Measurements from ENCODE around the gene AP5Z1. TPM values are rescaled to one million over a fixed set of nuclear protein-coding genes. Genes with fewer than 3 reads are reported as not detected.
"Not testable (repeated sequence)": the region's sequence is repeated elsewhere in the genome, so short reads cannot be mapped to it uniquely, and the experiment has no call there.

Gene AP5Z1
- total and polyA plus RNA-seq, 2 donors, result 19.2 to 104 TPM

DNA sequence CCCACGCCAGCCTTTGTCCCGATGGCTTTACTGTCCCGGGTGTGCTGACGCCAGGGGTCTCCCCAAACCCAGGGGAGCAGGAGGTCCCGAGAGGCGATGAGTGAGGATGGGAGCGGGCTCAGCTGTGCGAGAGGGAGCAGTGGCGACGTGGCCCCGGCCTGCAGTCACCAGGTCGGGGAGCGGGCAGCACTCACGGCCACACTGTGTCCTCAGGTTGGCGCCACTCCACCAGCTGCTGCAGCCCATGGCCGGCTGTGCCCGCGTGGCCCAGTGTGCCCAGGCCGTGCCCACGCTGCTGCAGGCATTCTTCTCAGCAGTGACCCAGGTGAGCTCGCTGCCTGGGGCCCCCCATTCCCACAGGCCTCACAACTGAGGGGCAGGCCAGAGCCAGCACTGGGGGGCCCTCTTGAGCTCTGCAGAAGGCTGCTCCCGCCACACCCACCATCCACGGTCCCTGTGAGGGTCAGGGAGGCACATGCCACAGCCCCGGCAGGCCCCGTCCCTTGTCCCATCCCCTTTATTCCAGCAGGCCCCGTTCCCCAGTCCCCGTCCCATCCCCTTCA lies 13.3 kb downstream of the AP5Z1 start:
- WGBS, result 98% methylated on average over 27 of the region's 27 CpGs
- Histone ChIP-seq H3K27me3 (ENCODE audit: control insufficient read depth in 2 of 2, insufficient read depth in 1 of 2, low read length in 1 of 2) (no peaks in the 10 kb centered on the region), H3K9me3 (ENCODE audit: control insufficient read depth in 2 of 2, insufficient read depth in 1 of 2, low read length in 1 of 2) (no peaks in the 10 kb centered on the region), H3K4me1 (ENCODE audit: control insufficient read depth in 2 of 2, insufficient read depth in 2 of 2, low read length in 2 of 2) (peaks cover 6 to 11% of the 10 kb centered on the region in 2 donors), H3K36me3 (ENCODE audit: control insufficient read depth in 2 of 2, insufficient read depth in 2 of 2, low read length in 1 of 2) (peaks cover 59 to 88% of the 10 kb centered on the region in 2 donors), H3K4me3 (ENCODE audit: low read length in 2 of 2) (no peak overlapping the region), H3K27ac (ENCODE audit: low read depth in 1 of 2, low read length in 1 of 2) (no peak overlapping the region)
- no peak for DNase-seq (ENCODE audit: low read depth in 6 of 9, low spot score in 9 of 9)

- Histone ChIP-seq H3K36me3 (ENCODE audit: control insufficient read depth in 2 of 2, insufficient read depth in 2 of 2, low read length in 1 of 2) (peaks cover 57 to 81% of the 10 kb centered on the region in 2 donors), H3K4me1 (ENCODE audit: control insufficient read depth in 2 of 2, insufficient read depth in 2 of 2, low read length in 2 of 2) (peaks cover 6 to 11% of the 10 kb centered on the region in 2 donors), H3K27ac (ENCODE audit: low read depth in 1 of 2, low read length in 1 of 2) (no peak overlapping the region), H3K27me3 (ENCODE audit: control insufficient read depth in 2 of 2, insufficient read depth in 1 of 2, low read length in 1 of 2) (no peaks in the 10 kb centered on the region), H3K9me3 (ENCODE audit: control insufficient read depth in 2 of 2, insufficient read depth in 1 of 2, low read length in 1 of 2) (no peaks in the 10 kb centered on the region), H3K4me3 (ENCODE audit: low read length in 2 of 2) (no peak overlapping the region)
- WGBS, result 97% methylated on average over 26 of the region's 26 CpGs
- DNase-seq (ENCODE audit: low read depth in 6 of 9, low spot score in 9 of 9), result no peak
These were observed 14.0 kb downstream of the AP5Z1 start for GRCh38 chr7:4789194-4790077.

DNA sequence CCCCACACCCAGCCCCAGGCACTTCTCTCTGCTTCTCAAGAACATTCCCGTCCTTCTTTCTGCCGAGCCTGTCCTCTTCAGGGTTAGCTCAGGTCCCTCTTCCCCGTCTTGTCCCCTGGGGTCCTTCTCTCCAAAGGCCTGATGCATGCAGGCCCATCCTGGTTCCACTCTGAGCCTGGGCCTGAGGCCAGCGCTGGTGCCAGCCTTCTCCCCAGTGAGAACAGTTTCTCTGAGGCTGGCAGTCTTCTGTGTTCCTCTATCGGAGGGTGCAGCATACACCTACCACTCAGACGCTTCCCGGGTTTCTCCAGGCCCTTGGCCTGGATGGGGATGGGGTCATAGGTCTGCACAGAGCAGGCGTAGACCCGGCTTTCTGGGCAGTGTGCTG lies 14.6 kb downstream of the AP5Z1 start:
- H3K27ac ChIP-seq (ENCODE audit: low read depth in 1 of 2, low read length in 1 of 2), result no peak overlapping the region
- H3K4me1 ChIP-seq (ENCODE audit: control insufficient read depth in 2 of 2, insufficient read depth in 2 of 2, low read length in 2 of 2), result peaks cover 6 to 11% of the 10 kb centered on the region in 2 donors
- peaks cover 53 to 74% of the 10 kb centered on the region in 2 donors for H3K36me3 ChIP-seq (ENCODE audit: control insufficient read depth in 2 of 2, insufficient read depth in 2 of 2, low read length in 1 of 2)
- no peaks in the 10 kb centered on the region for H3K9me3 ChIP-seq (ENCODE audit: control insufficient read depth in 2 of 2, insufficient read depth in 1 of 2, low read length in 1 of 2)
- 96% methylated on average over 9 of the region's 9 CpGs for WGBS
- no peak for DNase-seq (ENCODE audit: low read depth in 6 of 9, low spot score in 9 of 9)
- no peak overlapping the region for H3K4me3 ChIP-seq (ENCODE audit: low read length in 2 of 2)
- H3K27me3 ChIP-seq (ENCODE audit: control insufficient read depth in 2 of 2, insufficient read depth in 1 of 2, low read length in 1 of 2), result no peaks in the 10 kb centered on the region

GRCh38 chr7:4790516-4790991 lies 15.1 kb downstream of the AP5Z1 start:
- H3K36me3 ChIP-seq (ENCODE audit: control insufficient read depth in 2 of 2, insufficient read depth in 2 of 2, low read length in 1 of 2), result peaks cover 48 to 70% of the 10 kb centered on the region in 2 donors
- peaks cover 6 to 11% of the 10 kb centered on the region in 2 donors for H3K4me1 ChIP-seq (ENCODE audit: control insufficient read depth in 2 of 2, insufficient read depth in 2 of 2, low read length in 2 of 2)
- DNase-seq (ENCODE audit: low read depth in 6 of 9, low spot score in 9 of 9), result no peak
- H3K9me3 ChIP-seq (ENCODE audit: control insufficient read depth in 2 of 2, insufficient read depth in 1 of 2, low read length in 1 of 2), result no peaks in the 10 kb centered on the region
- H3K4me3 ChIP-seq (ENCODE audit: low read length in 2 of 2), result no peak overlapping the region
- 98% methylated on average over 24 of the region's 24 CpGs for WGBS
- H3K27me3 ChIP-seq (ENCODE audit: control insufficient read depth in 2 of 2, insufficient read depth in 1 of 2, low read length in 1 of 2), result no peaks in the 10 kb centered on the region
- H3K27ac ChIP-seq (ENCODE audit: low read depth in 1 of 2, low read length in 1 of 2), result no peak overlapping the region

DNA sequence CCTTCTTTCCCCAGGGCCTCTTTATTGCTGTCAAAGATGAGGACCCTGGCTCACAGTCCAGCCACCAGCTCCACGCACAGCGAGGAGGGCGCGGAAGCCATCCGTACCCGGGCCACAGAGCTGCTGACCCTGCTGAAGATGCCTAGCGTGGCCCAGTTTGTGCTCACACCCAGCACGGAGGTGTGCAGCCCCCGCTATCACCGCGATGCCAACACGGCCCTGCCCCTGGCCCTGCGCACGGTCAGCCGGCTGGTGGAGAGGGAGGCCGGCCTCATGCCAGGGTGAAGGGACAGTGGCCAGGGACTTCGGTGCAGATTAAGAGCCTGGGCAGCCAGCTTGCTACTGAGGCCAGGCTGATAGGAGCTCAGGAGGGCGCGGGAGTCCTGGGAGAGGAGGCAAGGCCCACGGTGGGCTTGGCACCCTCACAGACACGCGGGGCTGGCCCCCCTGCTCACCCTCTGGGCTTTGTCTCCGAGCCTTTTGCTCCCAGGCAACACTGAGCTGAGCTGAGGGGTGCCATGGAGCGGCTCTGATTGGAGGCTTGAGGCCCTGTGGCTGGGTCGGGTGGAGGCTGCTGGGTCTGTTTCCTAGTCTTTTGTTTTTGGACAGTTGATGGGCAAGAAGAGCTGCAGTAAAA lies 15.8 kb downstream of the AP5Z1 start:
- no peaks in the 10 kb centered on the region for H3K27me3 ChIP-seq (ENCODE audit: control insufficient read depth in 2 of 2, insufficient read depth in 1 of 2, low read length in 1 of 2)
- no peak overlapping the region for H3K27ac ChIP-seq (ENCODE audit: low read depth in 1 of 2, low read length in 1 of 2)
- H3K36me3 ChIP-seq (ENCODE audit: control insufficient read depth in 2 of 2, insufficient read depth in 2 of 2, low read length in 1 of 2), result peaks cover 41 to 63% of the 10 kb centered on the region in 2 donors
- DNase-seq (ENCODE audit: low read depth in 6 of 9, low spot score in 9 of 9), result no peak
- no peaks in the 10 kb centered on the region for H3K9me3 ChIP-seq (ENCODE audit: control insufficient read depth in 2 of 2, insufficient read depth in 1 of 2, low read length in 1 of 2)
- no peak overlapping the region for H3K4me3 ChIP-seq (ENCODE audit: low read length in 2 of 2)
- 98% methylated on average over 25 of the region's 25 CpGs for WGBS
- peaks cover 6 to 11% of the 10 kb centered on the region in 2 donors for H3K4me1 ChIP-seq (ENCODE audit: control insufficient read depth in 2 of 2, insufficient read depth in 2 of 2, low read length in 2 of 2)

- Histone ChIP-seq H3K9me3 (ENCODE audit: control insufficient read depth in 2 of 2, insufficient read depth in 1 of 2, low read length in 1 of 2) (peaks cover 0 to 1% of the 10 kb centered on the region in 2 donors), H3K27ac (ENCODE audit: low read depth in 1 of 2, low read length in 1 of 2) (no peak overlapping the region), H3K27me3 (ENCODE audit: control insufficient read depth in 2 of 2, insufficient read depth in 1 of 2, low read length in 1 of 2) (no peaks in the 10 kb centered on the region), H3K36me3 (ENCODE audit: control insufficient read depth in 2 of 2, insufficient read depth in 2 of 2, low read length in 1 of 2) (peaks cover 35 to 56% of the 10 kb centered on the region in 2 donors), H3K4me3 (ENCODE audit: low read length in 2 of 2) (peak overlapping the region; percentile 45 to 52), H3K4me1 (ENCODE audit: control insufficient read depth in 2 of 2, insufficient read depth in 2 of 2, low read length in 2 of 2) (peaks cover 6 to 11% of the 10 kb centered on the region in 2 donors)
- peak; percentile 35 to 86 (median 70) for DNase-seq (ENCODE audit: low read depth in 6 of 9, low spot score in 9 of 9)
- WGBS, result 50% methylated on average over 50 of the region's 50 CpGs
These were observed 16.5 kb downstream of the AP5Z1 start for GRCh38 chr7:4791738-4792536.

GRCh38 chr7:4792537-4793126 lies 17.2 kb downstream of the AP5Z1 start:
- WGBS, result 35% methylated on average over 47 of the region's 47 CpGs
- peaks cover 28 to 49% of the 10 kb centered on the region in 2 donors for H3K36me3 ChIP-seq (ENCODE audit: control insufficient read depth in 2 of 2, insufficient read depth in 2 of 2, low read length in 1 of 2)
- no peak overlapping the region for H3K27ac ChIP-seq (ENCODE audit: low read depth in 1 of 2, low read length in 1 of 2)
- peaks cover 6 to 11% of the 10 kb centered on the region in 2 donors for H3K4me1 ChIP-seq (ENCODE audit: control insufficient read depth in 2 of 2, insufficient read depth in 2 of 2, low read length in 2 of 2)
- peak overlapping the region; percentile 45 to 52 for H3K4me3 ChIP-seq (ENCODE audit: low read length in 2 of 2)
- peaks cover 0 to under 1% of the 10 kb centered on the region in 2 donors for H3K27me3 ChIP-seq (ENCODE audit: control insufficient read depth in 2 of 2, insufficient read depth in 1 of 2, low read length in 1 of 2)
- no peak for DNase-seq (ENCODE audit: low read depth in 6 of 9, low spot score in 9 of 9)
- peaks cover 0 to 2% of the 10 kb centered on the region in 2 donors for H3K9me3 ChIP-seq (ENCODE audit: control insufficient read depth in 2 of 2, insufficient read depth in 1 of 2, low read length in 1 of 2)

DNA sequence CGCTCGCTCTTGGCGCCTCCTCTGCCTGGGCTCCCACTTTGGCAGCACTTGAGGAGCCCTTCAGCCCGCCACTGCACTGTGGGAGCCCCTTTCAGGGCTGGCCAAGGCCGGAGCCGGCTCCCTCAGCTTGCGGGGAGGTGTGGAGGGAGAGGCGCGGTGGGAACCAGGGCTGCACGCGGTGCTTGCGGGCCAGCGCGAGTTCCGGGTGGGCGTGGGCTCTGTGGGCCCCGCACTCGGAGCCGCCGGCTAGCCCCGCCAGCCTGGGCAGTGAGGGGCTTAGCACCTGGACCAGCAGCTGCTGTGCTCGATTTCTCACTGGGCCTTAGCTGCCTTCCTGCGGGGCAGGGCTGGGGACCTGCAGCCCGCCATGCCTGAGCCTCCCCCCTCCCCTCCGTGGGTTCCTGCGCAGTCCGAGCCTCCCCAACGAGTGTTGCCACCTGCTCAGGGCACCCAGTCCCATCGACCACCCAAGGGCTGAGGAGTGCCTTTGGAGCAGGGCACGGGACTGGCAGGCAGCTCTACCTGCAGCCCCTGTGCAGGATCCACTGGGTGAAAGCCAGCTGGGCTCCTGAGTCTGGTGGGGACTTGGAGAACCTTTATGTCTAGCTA lies 18.1 kb downstream of the AP5Z1 start:
- H3K27ac ChIP-seq (ENCODE audit: low read depth in 1 of 2, low read length in 1 of 2); DNase-seq (ENCODE audit: low read depth in 6 of 9, low spot score in 9 of 9); H3K4me3 ChIP-seq (ENCODE audit: low read length in 2 of 2); H3K9me3 ChIP-seq (ENCODE audit: control insufficient read depth in 2 of 2, insufficient read depth in 1 of 2, low read length in 1 of 2); H3K27me3 ChIP-seq (ENCODE audit: control insufficient read depth in 2 of 2, insufficient read depth in 1 of 2, low read length in 1 of 2): not testable (repeated sequence)
- 96% methylated on average over 30 of the region's 30 CpGs for WGBS
- Histone ChIP-seq H3K4me1 (ENCODE audit: control insufficient read depth in 2 of 2, insufficient read depth in 2 of 2, low read length in 2 of 2) (peaks cover 6 to 11% of the 10 kb centered on the region in 2 donors), H3K36me3 (ENCODE audit: control insufficient read depth in 2 of 2, insufficient read depth in 2 of 2, low read length in 1 of 2) (peaks cover 19 to 40% of the 10 kb centered on the region in 2 donors)

Data from thymus (tissue), 11 donors.